Esophagus squamous epithelium (tissue), 4 donors: ENCODE data around the gene SLC2A4RG.

Source experiments
- POLR2A ChIP-seq, 4 donors: fragments of 450-650 bp; IDR thresholded peaks; one replicate each; pipeline ENCODE4 v1.6.1; 2017; ENCODE audit warnings: antibody characterized with exemption in 4 of 4, mild to moderate bottlenecking in 4 of 4, moderate library complexity in 3 of 4
- TF ChIP-seq, protein P1 (sequence below), 6 experiments: fragments of 450-650 bp in 4 of 6; fragments of 200-600 bp in 2 of 6; sonication (generic) in 2 of 6; IDR thresholded peaks; one replicate each; pipeline ENCODE4 v1.5.1; 2016 to 2019; ENCODE audit warnings: antibody characterized with exemption in 6 of 6, mild to moderate bottlenecking in 4 of 6, moderate library complexity in 4 of 6

DNA sequence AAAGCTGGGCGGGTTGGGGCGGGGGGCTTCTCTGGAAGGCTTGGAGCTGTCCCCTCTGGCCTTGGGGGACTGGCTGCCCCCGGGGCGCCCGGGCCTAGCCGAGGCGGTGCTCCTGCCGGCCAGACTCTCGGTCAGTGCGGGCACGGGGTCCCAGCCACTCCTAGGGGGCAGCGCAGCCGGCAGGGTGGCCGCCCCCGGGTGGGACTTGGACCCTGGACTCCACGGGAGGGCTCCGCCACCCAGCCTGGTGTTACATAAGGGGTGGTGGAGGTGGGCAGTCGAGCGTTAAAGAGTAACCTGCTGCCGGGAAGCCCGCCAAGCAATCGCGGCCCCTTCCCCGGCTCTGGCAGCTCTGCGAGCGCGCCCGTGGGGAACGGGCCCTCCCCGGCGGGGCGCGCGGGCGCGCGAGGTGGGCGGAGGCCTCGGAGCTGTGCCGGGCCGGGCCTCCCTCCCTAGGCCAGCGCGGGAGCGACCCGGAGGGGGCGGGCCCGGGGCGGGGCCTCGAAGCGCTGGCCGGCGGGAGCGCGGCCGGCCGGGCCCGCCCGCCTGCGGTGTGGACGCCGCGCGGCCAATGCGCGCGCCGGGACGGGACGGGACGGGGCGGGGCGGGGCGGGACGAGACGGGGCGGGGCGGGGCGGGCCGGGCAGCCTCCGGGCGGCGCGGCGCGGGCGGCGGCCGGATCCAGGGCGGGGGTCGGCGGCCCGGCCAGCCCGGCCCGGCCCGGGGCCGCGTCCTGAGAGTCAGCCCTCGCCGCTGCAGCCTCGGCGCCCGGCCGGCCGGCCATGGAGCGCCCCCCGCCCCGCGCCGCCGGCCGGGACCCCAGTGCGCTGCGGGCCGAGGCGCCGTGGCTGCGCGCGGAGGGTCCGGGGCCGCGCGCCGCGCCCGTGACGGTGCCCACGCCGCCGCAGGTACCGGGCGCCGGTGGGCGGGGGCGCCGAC, at the start of gene SLC2A4RG:
- TF ChIP-seq POLR2A (IDR thresholded peaks at IDR 0.05): no peak
- TF ChIP-seq, protein P1, sequence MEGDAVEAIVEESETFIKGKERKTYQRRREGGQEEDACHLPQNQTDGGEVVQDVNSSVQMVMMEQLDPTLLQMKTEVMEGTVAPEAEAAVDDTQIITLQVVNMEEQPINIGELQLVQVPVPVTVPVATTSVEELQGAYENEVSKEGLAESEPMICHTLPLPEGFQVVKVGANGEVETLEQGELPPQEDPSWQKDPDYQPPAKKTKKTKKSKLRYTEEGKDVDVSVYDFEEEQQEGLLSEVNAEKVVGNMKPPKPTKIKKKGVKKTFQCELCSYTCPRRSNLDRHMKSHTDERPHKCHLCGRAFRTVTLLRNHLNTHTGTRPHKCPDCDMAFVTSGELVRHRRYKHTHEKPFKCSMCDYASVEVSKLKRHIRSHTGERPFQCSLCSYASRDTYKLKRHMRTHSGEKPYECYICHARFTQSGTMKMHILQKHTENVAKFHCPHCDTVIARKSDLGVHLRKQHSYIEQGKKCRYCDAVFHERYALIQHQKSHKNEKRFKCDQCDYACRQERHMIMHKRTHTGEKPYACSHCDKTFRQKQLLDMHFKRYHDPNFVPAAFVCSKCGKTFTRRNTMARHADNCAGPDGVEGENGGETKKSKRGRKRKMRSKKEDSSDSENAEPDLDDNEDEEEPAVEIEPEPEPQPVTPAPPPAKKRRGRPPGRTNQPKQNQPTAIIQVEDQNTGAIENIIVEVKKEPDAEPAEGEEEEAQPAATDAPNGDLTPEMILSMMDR (IDR thresholded peaks at IDR 0.05): no peak
